K562 (cell line): Measurements from ENCODE around the gene HBM. TPM values are rescaled to one million over a fixed set of nuclear protein-coding genes. Genes with fewer than 3 reads are reported as not detected.

Experiments
- ATAC-seq: fragments of 200-7000 bp; cut with Tn5 transposase; 3 replicates; pipeline ENCODE4 v1.9.1; 2020; ENCODE audit warnings: moderate library complexity
- BruUV-seq: library from RNA; stranded (reverse); fragments of 400-500 nt; replicated peaks from 2 replicates; lab custom pipeline; 2021; lab: Mats Ljungman, UMichigan
- CTCF ChIA-PET: fragments of 300-600 bp; formaldehyde crosslinking; extraction: SDS; loops from one replicate; lab custom pipeline; 2021; ENCODE audit warnings: low intra/inter-chr PET ratio; lab: Yijun Ruan, JAX
- POLR2A ChIA-PET: fragments of 300-600, 350-650 bp; sonication (Branson Sonifier 250); formaldehyde crosslinking; extraction: SDS; loops from one replicate; lab custom pipeline; 2021; ENCODE audit warnings: antibody characterized with exemption, inconsistent platforms; lab: Yijun Ruan, JAX
- DNase-seq, 4 experiments: peaks; one replicate each; pipeline versions ENCODE4 v3.0.0 to v3.0.0-alpha.2; 2011 to 2018; ENCODE audit warnings: low spot score in 3 of 4, mixed read lengths in 3 of 4; ENCODE audit errors: extremely low read depth in 1 of 4
- FAIRE-seq: peaks from 2 replicates; lab custom pipeline; 2011; peaks lifted over from hg19 to GRCh38; lab: Jason Lieb, UNC
- H2AFZ ChIP-seq: 2 replicates; pipeline ENCODE4 v1.6.0; 2011; ENCODE audit warnings: low read depth, low read length, control low read depth, inconsistent platforms
- H3K27ac ChIP-seq: fragments of 200-600 bp; 3 replicates; pipeline ENCODE4 v1.8.0; 2011; ENCODE audit warnings: low read depth, mild to moderate bottlenecking, control low read depth, inconsistent platforms, low read length, moderate library complexity, mixed read lengths; ENCODE audit errors: extremely low read depth
- H3K27me3 ChIP-seq, 2 experiments: fragments of 300-600 bp in 1 of 2; 2 replicates in 1 of 2; 3 replicates in 1 of 2; pipeline versions ENCODE4 v1.6.0 to v1.8.0; 2011; ENCODE audit warnings: inconsistent platforms in 2 of 2, low read length in 2 of 2, mild to moderate bottlenecking in 1 of 2, mixed read lengths in 1 of 2, moderate library complexity in 1 of 2; ENCODE audit not compliant: control insufficient read depth in 2 of 2, insufficient read depth in 2 of 2
- H3K36me3 ChIP-seq: fragments of 300-600 bp; 3 replicates; pipeline ENCODE4 v1.8.0; 2011; ENCODE audit warnings: mild to moderate bottlenecking, low read length, inconsistent platforms; ENCODE audit not compliant: control insufficient read depth, insufficient read depth
- H3K4me1 ChIP-seq, 2 experiments: fragments of 200-600 bp in 1 of 2; replicated peaks in 1 of 2; 2 replicates in 1 of 2; 3 replicates in 1 of 2; pipeline versions ENCODE4 v1.5.1 to v1.8.0; 2011; ENCODE audit warnings: inconsistent platforms in 2 of 2, low read length in 2 of 2, mild to moderate bottlenecking in 1 of 2, mixed read lengths in 1 of 2, moderate library complexity in 1 of 2; ENCODE audit not compliant: control insufficient read depth in 2 of 2, insufficient read depth in 2 of 2
- H3K4me2 ChIP-seq: 2 replicates; pipeline ENCODE4 v1.6.1; 2011; ENCODE audit warnings: low read length, control low read depth, inconsistent platforms, mixed read lengths; ENCODE audit not compliant: insufficient read depth
- H3K4me3 ChIP-seq: fragments of 200-600 bp; sonication (generic), shearing (Covaris generic); 2 replicates; pipeline ENCODE4 v1.5.1; 2016; ENCODE audit warnings: control low read depth, inconsistent platforms
- H3K79me2 ChIP-seq: fragments of 200-600 bp; 3 replicates; pipeline ENCODE4 v1.8.0; 2011; ENCODE audit warnings: low read length, inconsistent platforms; ENCODE audit not compliant: control insufficient read depth, insufficient read depth
- H3K9ac ChIP-seq, 2 experiments: 2 replicates each; pipeline versions ENCODE4 v1.6.0 to v1.6.1; 2011; ENCODE audit warnings: low read depth in 2 of 2, low read length in 2 of 2, control low read depth in 1 of 2, inconsistent platforms in 1 of 2, mild to moderate bottlenecking in 1 of 2, mixed read lengths in 1 of 2; ENCODE audit not compliant: insufficient read depth in 1 of 2
- H3K9me1 ChIP-seq: one replicate; pipeline ENCODE4 v1.6.0; 2011; ENCODE audit warnings: inconsistent platforms, mild to moderate bottlenecking, low read length, moderate library complexity; ENCODE audit not compliant: control insufficient read depth, insufficient read depth
- H3K9me3 ChIP-seq: replicated peaks from 2 replicates; pipeline ENCODE4 v1.5.1; 2011; ENCODE audit warnings: low read depth, low read length, inconsistent platforms; ENCODE audit not compliant: control insufficient read depth, insufficient read depth
- H4K20me1 ChIP-seq: replicated peaks from 2 replicates; pipeline ENCODE4 v1.6.1; 2011; ENCODE audit warnings: low read length, inconsistent platforms, mixed read lengths; ENCODE audit not compliant: control insufficient read depth, insufficient read depth
- CCNT2 ChIP-seq: IDR thresholded peaks from 2 replicates; pipeline ENCODE4 v1.6.1; 2011; ENCODE audit warnings: borderline replicate concordance, low read depth, mild to moderate bottlenecking, moderate library complexity, mixed read lengths, low read length; ENCODE audit not compliant: insufficient read length; ENCODE audit errors: extremely low read depth
- ERF ChIP-seq: fragments of 450-650 bp; formaldehyde crosslinking; IDR thresholded peaks from 2 replicates; pipeline ENCODE4 v1.4.0; 2020; ENCODE audit warnings: mild to moderate bottlenecking, mixed read lengths
- MAFF ChIP-seq: IDR thresholded peaks from 2 replicates; pipeline ENCODE4 v1.6.1; 2012; ENCODE audit warnings: low read length, improper control_type of control experiment
- MEIS2 ChIP-seq: fragments of 450-650 bp; IDR thresholded peaks from 2 replicates; pipeline ENCODE4 v1.6.1; 2014; ENCODE audit warnings: mild to moderate bottlenecking; ENCODE audit not compliant: partially characterized antibody
- PML ChIP-seq: IDR thresholded peaks from 2 replicates; pipeline ENCODE4 v1.6.1; 2012; ENCODE audit warnings: low read length, inconsistent platforms
- POLR2G ChIP-seq: fragments of 200-400 bp; formaldehyde crosslinking; IDR thresholded peaks from 2 replicates; pipeline ENCODE4 v1.6.1; 2017; ENCODE audit warnings: low read depth, mild to moderate bottlenecking, antibody characterized with exemption, low read length, moderate library complexity
- RCOR1 ChIP-seq, 2 experiments: IDR thresholded peaks; 2 replicates each; pipeline ENCODE4 v1.6.1; 2012; ENCODE audit warnings: low read depth in 2 of 2, low read length in 2 of 2, borderline replicate concordance in 1 of 2, improper control_type of control experiment in 1 of 2
- SIRT6 ChIP-seq: IDR thresholded peaks from one replicate; pipeline ENCODE4 v1.6.1; 2012; ENCODE audit warnings: low read depth, mild to moderate bottlenecking, control low read depth, inconsistent platforms, low read length, moderate library complexity
- TCF3 ChIP-seq: sonication (generic); formaldehyde crosslinking; IDR thresholded peaks from 2 replicates; pipeline ENCODE4 v1.4.0; 2020; ENCODE audit warnings: mild to moderate bottlenecking, missing genetic modification reagents
- TOE1 ChIP-seq, 2 experiments: fragments of 450-650 bp in 1 of 2; sonication (generic) in 1 of 2; formaldehyde crosslinking in 1 of 2; IDR thresholded peaks; 2 replicates each; pipeline versions ENCODE4 v1.7.1 to v1.8.0; 2016 to 2022; ENCODE audit warnings: borderline replicate concordance in 2 of 2, mild to moderate bottlenecking in 2 of 2, antibody characterized with exemption in 1 of 2, inconsistent platforms in 1 of 2, low read depth in 1 of 2, missing genetic modification reagents in 1 of 2, moderate library complexity in 1 of 2
- WGBS: fragments of 100-300 bp; shearing (Covaris generic); methylation state at CpG from one replicate; pipeline ENCODE4 v1.1.6; 2016; ENCODE audit warnings: low coverage, mixed read lengths; ENCODE audit not compliant: insufficient coverage; ENCODE audit errors: missing lambda C conversion rate; 5-methylcytosine and 5-hydroxymethylcytosine counted together
- in situ Hi-C: fragments of 300-500 bp; cut with MboI; formaldehyde crosslinking; loops from 4 replicates; pipeline ENCODE4 v1.15.0; 2018; ENCODE audit warnings: inconsistent platforms, mixed read lengths
- intact Hi-C: fragments of 100-400 bp; cut with micrococcal nuclease; formaldehyde crosslinking; loops from 2 replicates; pipeline ENCODE4 v1.14.2; 2022
- polyA plus RNA-seq, 8 experiments: library from polyadenylated mRNA; depleted of rRNA in 4 of 8; stranded (reverse) in 5 of 8; unstranded in 3 of 8; fragments of >200 nt; fragmentation: Nextera tagmentation in 2 of 8; fragmentation: Illumina TruSeq in 1 of 8; extraction: Ambion mirVana in 2 of 8; extraction: Trizol in 1 of 8; gene quantifications; 2 replicates each; pipeline versions ENCODE4 v1.2.1 to v1.2.3, GENCODE V29; 2011 to 2014; ENCODE audit warnings: inconsistent platforms in 1 of 8, missing spikeins in 1 of 8
- total RNA-seq, 7 experiments: library from RNA; depleted of rRNA in 6 of 7; stranded (reverse); fragments of >200 nt in 6 of 7; fragmentation: Illumina TruSeq in 2 of 7; extraction: Trizol in 2 of 7; gene quantifications; 2 replicates each; pipeline versions ENCODE4 v1.2.1 to v1.2.3, GENCODE V29; 2011 to 2021; ENCODE audit warnings: low replicate concordance in 1 of 7
- TF ChIP-seq, protein P1 (sequence below): fragments of 450-650 bp; formaldehyde crosslinking; IDR thresholded peaks from 2 replicates; pipeline ENCODE4 v1.4.0; 2020; ENCODE audit warnings: mild to moderate bottlenecking, moderate library complexity
- TF ChIP-seq, protein P2 (sequence below): fragments of 450-650 bp; formaldehyde crosslinking; IDR thresholded peaks from 2 replicates; pipeline ENCODE4 v1.4.0; 2020; ENCODE audit warnings: mild to moderate bottlenecking, mixed read lengths
- TF ChIP-seq, protein P3 (sequence below): fragments of 450-650 bp; IDR thresholded peaks from 2 replicates; pipeline ENCODE4 v1.6.1; 2016
- TF ChIP-seq, protein P4 (sequence below): fragments of 250-450 bp; sonication (Bioruptor Pico); IDR thresholded peaks from 2 replicates; pipeline ENCODE4 v1.9.0; 2021; ENCODE audit warnings: mild to moderate bottlenecking, inconsistent platforms

Gene HBM
- total and polyA plus RNA-seq, 9 of the 15 experiments (the other 6 are each of a cell fraction or from before 2014, with no cell fraction given): not detected

DNA sequence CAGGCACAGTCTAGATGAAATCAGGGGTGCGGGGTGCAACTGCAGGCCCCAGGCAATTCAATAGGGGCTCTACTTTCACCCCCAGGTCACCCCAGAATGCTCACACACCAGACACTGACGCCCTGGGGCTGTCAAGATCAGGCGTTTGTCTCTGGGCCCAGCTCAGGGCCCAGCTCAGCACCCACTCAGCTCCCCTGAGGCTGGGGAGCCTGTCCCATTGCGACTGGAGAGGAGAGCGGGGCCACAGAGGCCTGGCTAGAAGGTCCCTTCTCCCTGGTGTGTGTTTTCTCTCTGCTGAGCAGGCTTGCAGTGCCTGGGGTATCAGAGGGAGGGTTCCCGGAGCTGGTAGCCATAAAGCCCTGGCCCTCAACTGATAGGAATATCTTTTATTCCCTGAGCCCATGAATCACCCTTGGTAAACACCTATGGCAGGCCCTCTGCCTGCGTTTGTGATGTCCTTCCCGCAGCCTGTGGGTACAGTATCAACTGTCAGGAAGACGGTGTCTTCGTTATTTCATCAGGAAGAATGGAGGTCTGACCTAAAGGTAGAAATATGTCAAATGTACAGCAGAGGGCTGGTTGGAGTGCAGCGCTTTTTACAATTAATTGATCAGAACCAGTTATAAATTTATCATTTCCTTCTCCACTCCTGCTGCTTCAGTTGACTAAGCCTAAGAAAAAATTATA is 12.3 kb downstream of the HBM start:
- CTCF ChIA-PET: no interaction called here
- peak overlapping the region; percentile 55 for H3K4me3 ChIP-seq
- H4K20me1 ChIP-seq: 0 out of 2 replicates have a peak, but pooled peaks cover 3% of the 10 kb centered on the region
- H3K9me1 ChIP-seq: peaks cover 3% of the 10 kb centered on the region
- peak overlapping the region; percentile 57 for H3K27ac ChIP-seq
- H2AFZ ChIP-seq: no peak overlapping the region
- peak overlapping the region; percentile 63 to 88 for H3K9ac ChIP-seq
- in situ Hi-C loops (no loop called here), intact Hi-C loops (loop anchor here (2.0 kb wide), 1 partner anchor 35 kb away; no protein-coding TSS in a partner anchor)
- BruUV-seq: no TSS peak
- ATAC-seq (peak; percentile 2; the same call in 1 of the 3 replicates), DNase-seq (peak in 2 of 4 experiments; percentile 9 to 63), FAIRE-seq (peak; percentile 54)
- no peaks in the 10 kb centered on the region for H3K9me3 ChIP-seq
- POLR2A ChIA-PET: interaction anchor here (0.6 to 1.8 kb wide), 4 partner anchors 20 to 185 kb away, joined by 3 to 8 read pairs (median 5); no protein-coding TSS in a partner anchor
- peaks cover 24% of the 10 kb centered on the region for H3K36me3 ChIP-seq
- peaks cover 52% of the 10 kb centered on the region for H3K79me2 ChIP-seq
- no peaks in the 10 kb centered on the region for H3K27me3 ChIP-seq
- peak overlapping the region; percentile 80 for H3K4me2 ChIP-seq
- WGBS: 22% methylated on average over 11 of the region's 11 CpGs
- H3K4me1 ChIP-seq: peaks cover 30 to 62% of the 10 kb centered on the region in 2 experiments; a peak in 4 of 5 replicates
- no peak for TF ChIP-seq ERF (CRISPR knock-in tag)
- TF ChIP-seq TOE1 (IDR thresholded peaks at IDR 0.05; ENCODE audit: borderline replicate concordance): no peak
- TF ChIP-seq TOE1 (CRISPR knock-in tag; IDR thresholded peaks at IDR 0.05; ENCODE audit: borderline replicate concordance, low read depth): no peak
- TF ChIP-seq, protein P1, sequence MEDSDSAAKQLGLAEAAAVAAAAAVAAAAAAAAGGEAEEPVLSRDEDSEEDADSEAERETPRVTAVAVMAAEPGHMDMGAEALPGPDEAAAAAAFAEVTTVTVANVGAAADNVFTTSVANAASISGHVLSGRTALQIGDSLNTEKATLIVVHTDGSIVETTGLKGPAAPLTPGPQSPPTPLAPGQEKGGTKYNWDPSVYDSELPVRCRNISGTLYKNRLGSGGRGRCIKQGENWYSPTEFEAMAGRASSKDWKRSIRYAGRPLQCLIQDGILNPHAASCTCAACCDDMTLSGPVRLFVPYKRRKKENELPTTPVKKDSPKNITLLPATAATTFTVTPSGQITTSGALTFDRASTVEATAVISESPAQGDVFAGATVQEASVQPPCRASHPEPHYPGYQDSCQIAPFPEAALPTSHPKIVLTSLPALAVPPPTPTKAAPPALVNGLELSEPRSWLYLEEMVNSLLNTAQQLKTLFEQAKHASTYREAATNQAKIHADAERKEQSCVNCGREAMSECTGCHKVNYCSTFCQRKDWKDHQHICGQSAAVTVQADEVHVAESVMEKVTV (CRISPR knock-in tag): no peak
- TF ChIP-seq SIRT6: no peak
- peak; percentile 86 for TF ChIP-seq MEIS2
- TF ChIP-seq TCF3 (CRISPR knock-in tag): peak; percentile 70
- TF ChIP-seq, protein P2, sequence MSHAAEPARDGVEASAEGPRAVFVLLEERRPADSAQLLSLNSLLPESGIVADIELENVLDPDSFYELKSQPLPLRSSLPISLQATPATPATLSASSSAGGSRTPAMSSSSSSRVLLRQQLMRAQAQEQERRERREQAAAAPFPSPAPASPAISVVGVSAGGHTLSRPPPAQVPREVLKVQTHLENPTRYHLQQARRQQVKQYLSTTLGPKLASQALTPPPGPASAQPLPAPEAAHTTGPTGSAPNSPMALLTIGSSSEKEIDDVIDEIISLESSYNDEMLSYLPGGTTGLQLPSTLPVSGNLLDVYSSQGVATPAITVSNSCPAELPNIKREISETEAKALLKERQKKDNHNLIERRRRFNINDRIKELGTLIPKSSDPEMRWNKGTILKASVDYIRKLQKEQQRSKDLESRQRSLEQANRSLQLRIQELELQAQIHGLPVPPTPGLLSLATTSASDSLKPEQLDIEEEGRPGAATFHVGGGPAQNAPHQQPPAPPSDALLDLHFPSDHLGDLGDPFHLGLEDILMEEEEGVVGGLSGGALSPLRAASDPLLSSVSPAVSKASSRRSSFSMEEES (CRISPR knock-in tag): no peak
- peak; percentile 33 for TF ChIP-seq CCNT2
- peak; percentile 63 for TF ChIP-seq POLR2G
- TF ChIP-seq, protein P3, sequence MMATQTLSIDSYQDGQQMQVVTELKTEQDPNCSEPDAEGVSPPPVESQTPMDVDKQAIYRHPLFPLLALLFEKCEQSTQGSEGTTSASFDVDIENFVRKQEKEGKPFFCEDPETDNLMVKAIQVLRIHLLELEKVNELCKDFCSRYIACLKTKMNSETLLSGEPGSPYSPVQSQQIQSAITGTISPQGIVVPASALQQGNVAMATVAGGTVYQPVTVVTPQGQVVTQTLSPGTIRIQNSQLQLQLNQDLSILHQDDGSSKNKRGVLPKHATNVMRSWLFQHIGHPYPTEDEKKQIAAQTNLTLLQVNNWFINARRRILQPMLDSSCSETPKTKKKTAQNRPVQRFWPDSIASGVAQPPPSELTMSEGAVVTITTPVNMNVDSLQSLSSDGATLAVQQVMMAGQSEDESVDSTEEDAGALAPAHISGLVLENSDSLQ: peak; percentile 54
- TF ChIP-seq, protein P4, sequence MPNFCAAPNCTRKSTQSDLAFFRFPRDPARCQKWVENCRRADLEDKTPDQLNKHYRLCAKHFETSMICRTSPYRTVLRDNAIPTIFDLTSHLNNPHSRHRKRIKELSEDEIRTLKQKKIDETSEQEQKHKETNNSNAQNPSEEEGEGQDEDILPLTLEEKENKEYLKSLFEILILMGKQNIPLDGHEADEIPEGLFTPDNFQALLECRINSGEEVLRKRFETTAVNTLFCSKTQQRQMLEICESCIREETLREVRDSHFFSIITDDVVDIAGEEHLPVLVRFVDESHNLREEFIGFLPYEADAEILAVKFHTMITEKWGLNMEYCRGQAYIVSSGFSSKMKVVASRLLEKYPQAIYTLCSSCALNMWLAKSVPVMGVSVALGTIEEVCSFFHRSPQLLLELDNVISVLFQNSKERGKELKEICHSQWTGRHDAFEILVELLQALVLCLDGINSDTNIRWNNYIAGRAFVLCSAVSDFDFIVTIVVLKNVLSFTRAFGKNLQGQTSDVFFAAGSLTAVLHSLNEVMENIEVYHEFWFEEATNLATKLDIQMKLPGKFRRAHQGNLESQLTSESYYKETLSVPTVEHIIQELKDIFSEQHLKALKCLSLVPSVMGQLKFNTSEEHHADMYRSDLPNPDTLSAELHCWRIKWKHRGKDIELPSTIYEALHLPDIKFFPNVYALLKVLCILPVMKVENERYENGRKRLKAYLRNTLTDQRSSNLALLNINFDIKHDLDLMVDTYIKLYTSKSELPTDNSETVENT: no peak
- no peak for TF ChIP-seq MAFF
- no peak for TF ChIP-seq RCOR1 (IDR thresholded peaks at IDR 0.05; ENCODE audit: borderline replicate concordance in 1 of 2, low read depth in 2 of 2, low read length in 2 of 2)
- TF ChIP-seq PML: no peak
